Right lobe of liver (tissue), 4 donors: ENCODE results near the gene RFX8.

Experiments used
- POLR2A ChIP-seq: fragments of 450-650 bp; IDR thresholded peaks from one replicate; pipeline ENCODE4 v1.6.1; 2017; ENCODE audit warnings: antibody characterized with exemption, mild to moderate bottlenecking
- TF ChIP-seq, protein P1 (sequence below), 4 donors: fragments of 200-600 bp in 3 of 4; fragments of 450-650 bp in 1 of 4; IDR thresholded peaks; one replicate each; pipeline versions ENCODE4 v1.5.1 to v1.8.0; 2016 to 2022; ENCODE audit warnings: antibody characterized with exemption in 4 of 4, mild to moderate bottlenecking in 2 of 4
- donor health status: DM: no; HTN: no; CAD: no.
- donor health status: DM: no; HTN: no; CAD: no.
- donor health status: DM: no; HTN: yes; CAD: no.

DNA sequence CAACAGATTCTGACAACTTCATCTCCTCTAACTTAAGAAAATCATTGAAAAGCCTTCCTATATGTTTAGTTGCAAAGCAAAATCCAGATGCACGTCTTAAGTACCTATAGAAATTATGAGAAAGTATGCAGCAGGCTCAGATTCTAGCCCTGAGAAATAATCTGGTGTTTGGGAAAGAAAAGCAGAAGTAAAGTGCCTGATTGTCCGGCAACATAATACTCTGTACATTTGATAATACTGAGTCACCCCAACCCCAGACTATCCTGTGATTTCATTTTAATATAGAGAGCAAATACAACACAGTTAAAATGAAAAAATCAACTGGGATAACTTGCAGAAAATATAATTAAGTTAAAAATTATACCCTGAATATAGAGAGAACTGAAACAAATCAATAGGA is 13.5 kb downstream of the RFX8 start:
- TF ChIP-seq, protein P1, sequence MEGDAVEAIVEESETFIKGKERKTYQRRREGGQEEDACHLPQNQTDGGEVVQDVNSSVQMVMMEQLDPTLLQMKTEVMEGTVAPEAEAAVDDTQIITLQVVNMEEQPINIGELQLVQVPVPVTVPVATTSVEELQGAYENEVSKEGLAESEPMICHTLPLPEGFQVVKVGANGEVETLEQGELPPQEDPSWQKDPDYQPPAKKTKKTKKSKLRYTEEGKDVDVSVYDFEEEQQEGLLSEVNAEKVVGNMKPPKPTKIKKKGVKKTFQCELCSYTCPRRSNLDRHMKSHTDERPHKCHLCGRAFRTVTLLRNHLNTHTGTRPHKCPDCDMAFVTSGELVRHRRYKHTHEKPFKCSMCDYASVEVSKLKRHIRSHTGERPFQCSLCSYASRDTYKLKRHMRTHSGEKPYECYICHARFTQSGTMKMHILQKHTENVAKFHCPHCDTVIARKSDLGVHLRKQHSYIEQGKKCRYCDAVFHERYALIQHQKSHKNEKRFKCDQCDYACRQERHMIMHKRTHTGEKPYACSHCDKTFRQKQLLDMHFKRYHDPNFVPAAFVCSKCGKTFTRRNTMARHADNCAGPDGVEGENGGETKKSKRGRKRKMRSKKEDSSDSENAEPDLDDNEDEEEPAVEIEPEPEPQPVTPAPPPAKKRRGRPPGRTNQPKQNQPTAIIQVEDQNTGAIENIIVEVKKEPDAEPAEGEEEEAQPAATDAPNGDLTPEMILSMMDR (IDR thresholded peaks at IDR 0.05) = no peak
- TF ChIP-seq POLR2A = no peak
